Hepatocyte (in vitro differentiated cells): ENCODE measurements around the gene ARMC5.

Source experiments
- EZH2 ChIP-seq: fragments of 200-600 bp; sonication (generic); IDR thresholded peaks from 2 replicates; pipeline ENCODE4 v1.6.1; 2016; ENCODE audit warnings: antibody characterized with exemption, mild to moderate bottlenecking, borderline replicate concordance
- EZH2phosphoT487 ChIP-seq: fragments of 200-600 bp; sonication (generic); IDR thresholded peaks from one replicate; pipeline ENCODE4 v1.6.1; 2018; ENCODE audit warnings: antibody characterized with exemption, mild to moderate bottlenecking, low read depth, moderate library complexity; ENCODE audit not compliant: unreplicated experiment, severe bottlenecking
- TF ChIP-seq, protein P1 (sequence below): fragments of 200-600 bp; sonication (generic); IDR thresholded peaks from 2 replicates; pipeline ENCODE4 v1.5.1; 2016; ENCODE audit warnings: antibody characterized with exemption, mild to moderate bottlenecking; ENCODE audit not compliant: poor library complexity

DNA sequence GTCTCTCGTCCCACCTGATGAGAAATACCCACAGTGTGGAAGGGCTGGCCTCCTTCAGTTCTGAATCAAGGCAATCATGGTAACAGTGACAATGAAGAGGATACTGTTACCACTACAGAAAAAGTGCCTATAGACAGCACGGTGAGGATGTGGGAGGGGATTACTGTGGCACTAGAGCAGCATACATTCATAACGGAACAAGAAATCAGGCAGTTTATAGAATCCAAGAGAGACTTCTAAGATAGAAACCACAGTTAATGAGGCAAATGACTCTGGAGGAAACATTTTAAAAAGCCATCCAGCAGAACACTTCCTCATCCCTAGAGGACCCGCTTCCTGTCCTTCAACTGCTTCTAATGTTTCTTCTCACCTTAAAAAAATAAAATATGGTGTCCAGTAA, 46.2 kb downstream of the ARMC5 start:
- TF ChIP-seq, protein P1, sequence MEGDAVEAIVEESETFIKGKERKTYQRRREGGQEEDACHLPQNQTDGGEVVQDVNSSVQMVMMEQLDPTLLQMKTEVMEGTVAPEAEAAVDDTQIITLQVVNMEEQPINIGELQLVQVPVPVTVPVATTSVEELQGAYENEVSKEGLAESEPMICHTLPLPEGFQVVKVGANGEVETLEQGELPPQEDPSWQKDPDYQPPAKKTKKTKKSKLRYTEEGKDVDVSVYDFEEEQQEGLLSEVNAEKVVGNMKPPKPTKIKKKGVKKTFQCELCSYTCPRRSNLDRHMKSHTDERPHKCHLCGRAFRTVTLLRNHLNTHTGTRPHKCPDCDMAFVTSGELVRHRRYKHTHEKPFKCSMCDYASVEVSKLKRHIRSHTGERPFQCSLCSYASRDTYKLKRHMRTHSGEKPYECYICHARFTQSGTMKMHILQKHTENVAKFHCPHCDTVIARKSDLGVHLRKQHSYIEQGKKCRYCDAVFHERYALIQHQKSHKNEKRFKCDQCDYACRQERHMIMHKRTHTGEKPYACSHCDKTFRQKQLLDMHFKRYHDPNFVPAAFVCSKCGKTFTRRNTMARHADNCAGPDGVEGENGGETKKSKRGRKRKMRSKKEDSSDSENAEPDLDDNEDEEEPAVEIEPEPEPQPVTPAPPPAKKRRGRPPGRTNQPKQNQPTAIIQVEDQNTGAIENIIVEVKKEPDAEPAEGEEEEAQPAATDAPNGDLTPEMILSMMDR = no peak
- no peak for TF ChIP-seq EZH2
- TF ChIP-seq EZH2phosphoT487 = no peak
